GM19324 (cell line): ENCODE results near the gene SYCE3.

Source experiments
- ATAC-seq: cut with Tn5 transposase; IDR thresholded peaks from one replicate; pipeline ENCODE4 v1.9.1; 2021; ENCODE audit warnings: mild to moderate bottlenecking, moderate library complexity; ENCODE audit not compliant: unreplicated experiment, low FRiP score

SYCE3 gene

DNA sequence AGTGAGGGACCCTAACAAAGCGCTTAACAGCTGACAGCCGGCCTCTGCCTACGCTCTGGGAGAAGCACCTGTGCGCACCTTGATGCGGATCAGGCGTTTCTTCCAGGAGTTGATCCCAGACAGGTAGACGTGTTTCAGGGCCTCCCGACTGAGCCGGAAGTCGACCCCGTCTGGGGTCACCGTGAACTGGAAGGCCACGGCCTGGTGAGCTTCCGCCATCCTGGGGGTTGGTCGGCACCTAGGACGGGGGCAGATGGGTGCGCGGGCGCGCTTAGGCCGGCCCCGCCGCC lies 14.9 kb upstream of the SYCE3 start:
- ATAC-seq: no peak

DNA sequence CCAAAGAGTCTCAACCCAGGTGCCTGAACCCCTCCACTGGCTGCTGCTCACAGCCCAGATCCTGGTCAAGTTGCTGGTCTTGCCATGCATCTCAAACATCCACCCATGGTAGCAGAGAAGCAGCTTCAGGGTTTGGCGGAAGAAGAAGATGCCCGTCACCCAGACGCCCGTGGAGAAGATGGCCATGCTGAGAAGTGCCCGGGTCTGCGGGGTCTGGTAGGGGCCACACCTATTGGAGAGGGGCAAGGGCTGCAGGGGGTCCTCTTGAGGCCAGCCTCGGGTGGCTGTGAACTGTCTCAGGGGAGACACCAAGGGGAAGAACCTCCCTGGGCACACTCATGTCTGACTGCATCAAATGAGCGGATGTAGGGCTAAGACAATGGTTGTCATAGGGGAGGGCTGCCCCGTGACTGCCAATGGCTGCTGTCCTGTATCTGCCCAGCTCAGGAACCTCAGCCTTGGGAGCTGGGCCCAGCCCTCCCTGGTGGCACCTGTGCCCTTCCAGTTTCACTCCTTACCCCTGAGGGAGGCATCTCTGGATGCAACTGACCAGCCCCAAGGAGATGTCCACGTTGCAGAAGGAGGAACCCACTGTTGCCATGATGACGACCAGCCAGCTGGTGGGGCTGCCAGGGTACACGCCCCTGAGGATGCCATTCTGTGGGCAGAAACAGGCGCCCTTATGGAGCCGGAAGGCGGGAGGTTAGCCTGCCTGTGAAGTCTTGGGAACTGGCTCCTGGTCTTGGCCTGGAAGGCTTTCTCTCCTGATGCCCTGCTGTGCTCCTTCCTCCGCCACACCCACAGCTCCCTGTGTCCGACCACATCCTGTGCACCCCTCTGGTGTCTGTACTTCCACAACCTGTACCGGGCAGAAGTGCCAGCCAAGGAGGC lies 14.3 kb upstream of the SYCE3 start:
- ATAC-seq: no peak

DNA sequence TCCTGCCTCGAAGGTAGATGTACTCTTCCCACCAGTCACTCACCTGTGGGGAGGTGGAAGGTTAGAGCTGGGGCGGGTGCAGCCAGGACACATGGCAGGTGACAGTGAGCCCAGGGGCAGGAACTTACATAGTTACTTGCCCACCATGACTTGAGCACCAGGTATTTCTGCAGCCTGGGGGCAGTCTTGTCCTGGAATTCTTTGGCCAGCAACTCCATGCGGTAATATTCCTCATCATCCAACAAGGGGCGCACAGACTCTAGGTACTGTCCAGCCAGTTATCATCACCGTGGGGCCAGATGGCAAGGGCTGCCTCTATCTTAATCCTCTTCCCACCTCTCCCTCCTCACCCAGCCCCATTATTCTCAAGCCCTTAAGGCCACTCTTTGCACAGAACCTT lies 13.4 kb upstream of the SYCE3 start:
- ATAC-seq: no peak

DNA sequence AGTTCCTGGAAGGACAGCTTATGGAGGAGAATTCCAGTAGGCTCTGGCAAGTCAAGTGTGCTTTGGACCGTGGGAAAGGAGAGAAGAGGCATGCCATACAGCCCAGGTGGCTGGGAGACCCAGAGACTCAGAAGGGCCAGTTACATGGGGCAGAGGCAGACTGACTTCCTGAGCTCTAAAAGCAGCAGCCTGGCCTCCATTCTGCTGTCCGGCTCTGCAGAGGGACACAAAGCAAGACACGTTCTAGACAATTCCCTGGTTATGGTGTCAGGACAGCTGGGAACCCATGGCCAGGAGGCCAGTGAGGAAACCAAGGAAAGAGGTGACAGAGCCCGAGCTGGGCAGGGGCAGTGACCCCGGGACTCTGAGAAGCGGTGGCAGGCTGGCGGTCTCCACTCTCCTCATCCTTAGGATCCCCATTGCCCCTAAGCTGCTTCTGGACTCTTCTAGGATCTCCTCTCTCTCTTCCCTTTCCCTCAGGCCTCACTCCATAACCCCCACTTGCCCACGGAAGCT lies 12.8 kb upstream of the SYCE3 start:
- ATAC-seq: no peak

DNA sequence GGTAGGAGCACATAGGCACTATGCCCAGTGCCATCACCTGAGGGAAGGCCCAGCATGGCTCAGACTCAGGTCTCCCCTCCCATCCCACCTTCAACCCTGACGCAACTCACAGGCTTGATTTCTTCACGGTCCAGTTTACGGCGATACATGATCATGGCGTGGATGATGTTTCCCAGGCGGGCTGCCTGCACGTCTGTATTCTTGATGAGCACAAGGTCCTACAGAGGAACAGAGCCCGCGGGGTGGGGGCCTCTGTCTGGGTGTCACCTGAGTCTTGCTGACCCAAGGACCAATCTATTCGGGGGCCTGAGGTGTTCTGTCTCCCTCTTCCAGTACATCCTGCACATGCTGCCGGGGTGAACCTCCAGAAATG lies 11.7 kb upstream of the SYCE3 start:
- ATAC-seq: no peak

DNA sequence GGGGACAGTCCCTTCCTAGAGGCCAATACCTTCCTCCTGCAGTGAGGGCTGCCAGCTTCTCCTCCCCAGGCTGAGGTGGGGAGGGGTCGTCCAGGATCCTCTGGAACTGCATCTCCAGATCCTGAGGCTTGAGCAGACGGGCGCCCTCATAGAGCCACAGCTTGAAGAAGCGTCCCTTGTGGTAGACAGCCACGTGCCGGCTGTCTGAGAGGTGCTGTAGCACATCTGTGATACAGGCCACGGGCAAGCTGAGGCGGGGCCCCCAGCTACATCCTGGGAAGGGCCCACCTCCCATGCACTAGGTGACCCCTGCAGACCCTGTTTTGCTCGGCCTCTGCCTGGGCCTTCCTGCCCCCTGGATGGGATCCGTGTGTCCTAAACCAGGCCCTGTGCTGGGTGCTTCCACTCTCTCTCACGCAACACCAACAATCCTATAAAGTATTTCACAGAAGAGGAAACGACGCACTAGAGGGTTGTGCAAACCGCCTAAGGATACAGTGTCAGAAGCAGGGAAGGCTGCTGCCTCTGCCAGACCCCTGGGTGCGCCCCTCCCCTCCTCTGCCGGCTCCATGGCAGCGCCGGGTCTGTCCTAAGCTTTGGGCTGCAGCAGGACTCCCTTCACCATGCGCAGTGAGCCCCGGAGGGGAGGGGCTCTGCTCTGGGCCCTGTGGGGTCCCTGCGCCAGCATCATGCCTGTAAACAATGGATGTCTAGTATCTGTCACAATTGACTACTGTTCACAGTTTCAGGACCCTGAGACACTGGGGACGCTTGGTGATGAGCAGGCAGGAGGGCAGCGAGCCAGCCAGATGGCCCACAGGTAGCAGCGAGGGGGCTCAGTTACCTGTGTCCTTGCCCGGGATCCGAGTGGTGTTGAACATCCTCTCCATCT lies 11.0 kb upstream of the SYCE3 start:
- ATAC-seq: no peak

DNA sequence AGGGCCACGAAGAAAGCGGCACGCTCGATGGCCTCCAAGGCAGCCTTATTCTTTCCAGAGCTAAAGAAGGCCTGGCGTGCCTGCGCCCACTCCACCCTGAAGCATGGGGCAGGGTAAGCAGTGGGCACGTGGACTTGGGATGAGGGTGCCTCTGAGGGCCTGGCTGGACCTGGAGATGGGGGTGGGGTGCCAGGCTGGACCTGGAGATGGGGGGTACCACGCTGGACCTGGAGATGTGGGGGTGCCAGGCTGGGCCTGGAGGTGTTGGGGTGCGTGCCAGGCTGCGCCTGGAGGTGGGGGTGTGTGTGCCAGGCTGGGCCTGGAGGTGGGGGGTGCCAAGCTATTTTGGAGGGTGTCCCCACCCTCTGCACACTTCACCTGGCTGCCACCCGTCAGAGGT lies 10.2 kb upstream of the SYCE3 start:
- no peak for ATAC-seq

DNA sequence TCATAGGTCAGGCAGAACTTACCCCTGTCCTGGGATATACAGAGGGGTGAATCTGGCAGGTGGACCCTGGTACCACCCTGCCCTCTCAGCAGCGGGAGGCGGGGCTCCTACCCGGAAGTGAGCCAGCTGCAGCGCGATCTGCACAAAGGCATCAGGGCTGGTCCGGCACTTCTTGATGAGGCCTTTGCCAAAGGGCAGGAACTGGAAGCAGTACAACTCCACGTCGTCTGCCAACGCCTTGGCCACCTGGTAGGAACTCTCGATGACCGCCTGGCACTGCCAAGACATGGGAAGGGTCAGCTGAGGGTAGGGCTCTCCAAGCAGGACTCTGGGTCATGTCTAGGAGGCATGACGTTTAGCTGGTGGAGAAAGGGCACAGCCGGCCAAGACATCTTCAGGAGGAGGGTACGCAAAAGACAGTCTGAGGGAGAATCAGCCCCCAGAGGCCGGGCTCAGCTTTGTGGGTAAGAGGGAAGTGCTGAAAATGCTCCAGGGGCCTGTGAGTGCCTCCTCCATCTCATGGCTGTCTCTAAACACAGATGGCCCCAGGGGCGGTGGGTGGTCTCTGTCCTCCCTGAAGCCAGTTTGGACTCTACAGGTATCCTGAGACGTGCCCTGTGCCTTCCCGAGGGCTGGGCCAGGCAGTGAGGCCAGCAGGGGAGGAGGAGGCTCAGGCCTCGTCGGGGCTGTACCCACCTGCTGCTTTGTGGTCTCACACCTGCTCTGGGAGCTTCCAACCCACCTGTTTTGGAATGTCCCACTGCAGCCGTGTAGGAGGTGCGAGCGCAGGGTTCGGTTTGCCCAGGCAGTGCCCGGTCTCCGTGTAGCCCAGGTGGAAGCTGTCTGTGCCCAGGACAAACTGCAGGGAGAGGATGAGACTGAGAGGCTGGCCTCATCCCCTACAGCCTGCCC lies 8.8 kb upstream of the SYCE3 start:
- no peak for ATAC-seq

DNA sequence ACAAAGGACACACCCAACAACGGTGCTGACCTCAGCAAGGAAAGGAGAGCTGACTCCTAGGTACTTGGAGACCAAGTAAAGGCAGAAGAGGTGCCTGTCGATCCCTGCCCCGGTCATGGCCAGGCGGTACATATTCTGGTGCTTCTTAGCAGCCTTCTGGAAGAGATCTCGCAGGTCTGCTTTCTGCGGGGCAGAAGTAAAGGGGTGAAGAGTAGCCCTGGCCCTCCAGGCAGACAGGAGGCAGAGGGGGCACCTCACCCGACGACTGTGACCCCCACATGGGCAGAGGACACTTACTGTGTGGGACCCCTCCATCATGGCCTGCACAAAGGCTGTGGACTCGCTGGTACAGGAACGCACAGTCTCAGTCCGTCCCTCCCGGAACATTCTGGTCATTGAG lies 8.1 kb upstream of the SYCE3 start:
- ATAC-seq: no peak

DNA sequence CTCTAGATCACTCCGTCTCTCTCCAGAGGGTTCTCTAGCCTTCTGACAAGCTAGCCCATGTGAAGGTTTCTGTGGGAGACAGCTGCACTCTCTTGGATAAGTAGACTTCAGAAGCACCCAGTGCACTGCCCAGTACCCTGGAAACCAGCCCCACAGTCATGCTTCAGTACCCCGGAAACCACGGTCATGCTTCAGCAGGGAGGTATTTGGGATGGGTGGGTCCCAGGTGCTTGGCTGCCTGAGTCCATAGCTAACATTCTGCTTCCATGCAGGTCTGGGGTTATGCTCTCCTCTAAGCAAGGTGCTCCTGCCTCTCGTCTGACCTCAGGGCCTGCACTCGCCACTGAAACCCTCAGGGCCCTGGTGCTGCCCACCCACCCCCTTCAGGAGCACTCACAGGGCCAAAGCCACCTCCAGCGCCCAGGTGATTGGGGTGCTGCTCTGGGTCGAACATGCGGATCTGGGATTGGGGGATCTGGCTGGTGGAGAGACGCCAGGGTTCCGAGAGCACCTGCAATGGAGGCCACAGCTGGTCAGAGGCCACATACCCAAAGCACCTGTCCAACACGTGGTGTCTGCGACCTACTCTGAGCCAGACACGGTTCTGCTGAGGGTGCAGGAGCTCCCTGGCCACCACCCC lies 7.3 kb upstream of the SYCE3 start:
- ATAC-seq: no peak

DNA sequence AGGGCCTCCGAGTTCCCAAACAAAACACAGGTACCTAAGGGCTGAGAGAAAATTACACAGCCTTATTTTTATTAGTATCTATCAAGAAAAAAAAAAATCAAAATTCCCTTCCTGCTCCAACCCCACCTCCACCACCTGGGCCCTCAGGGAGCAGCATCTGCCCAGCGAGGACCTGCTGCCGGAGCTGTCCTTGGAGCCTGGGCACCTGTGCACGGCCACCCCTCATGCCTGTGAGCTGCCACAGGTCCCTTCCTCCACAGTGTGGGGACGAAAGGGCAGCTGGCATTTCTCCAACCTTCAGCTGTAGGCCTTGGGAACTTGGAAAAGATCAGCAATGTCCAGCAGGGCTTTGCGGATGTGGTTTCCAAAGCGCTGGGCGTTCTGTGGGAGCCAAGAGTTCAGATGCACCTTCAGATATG lies 6.3 kb upstream of the SYCE3 start:
- ATAC-seq: no peak

DNA sequence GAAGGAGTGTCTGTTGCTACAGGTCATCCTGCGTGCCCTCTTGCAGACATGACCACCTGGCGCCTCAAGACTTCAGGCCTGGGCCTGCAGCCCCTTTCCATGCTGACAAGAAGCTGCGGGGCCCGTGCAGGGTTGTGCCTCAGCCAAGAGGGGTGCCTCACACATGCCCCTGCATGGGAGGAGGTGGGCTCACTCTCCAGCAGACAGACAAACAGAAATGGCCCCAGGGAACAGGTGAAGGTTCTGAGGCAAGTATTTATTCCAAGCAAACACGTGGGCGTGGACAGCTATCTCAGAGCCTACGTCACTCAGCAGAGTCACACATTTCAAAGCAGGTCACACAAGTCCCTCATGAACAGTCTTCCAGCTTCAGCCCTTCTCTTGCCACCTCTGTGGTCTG lies 5.9 kb upstream of the SYCE3 start:
- no peak for ATAC-seq

DNA sequence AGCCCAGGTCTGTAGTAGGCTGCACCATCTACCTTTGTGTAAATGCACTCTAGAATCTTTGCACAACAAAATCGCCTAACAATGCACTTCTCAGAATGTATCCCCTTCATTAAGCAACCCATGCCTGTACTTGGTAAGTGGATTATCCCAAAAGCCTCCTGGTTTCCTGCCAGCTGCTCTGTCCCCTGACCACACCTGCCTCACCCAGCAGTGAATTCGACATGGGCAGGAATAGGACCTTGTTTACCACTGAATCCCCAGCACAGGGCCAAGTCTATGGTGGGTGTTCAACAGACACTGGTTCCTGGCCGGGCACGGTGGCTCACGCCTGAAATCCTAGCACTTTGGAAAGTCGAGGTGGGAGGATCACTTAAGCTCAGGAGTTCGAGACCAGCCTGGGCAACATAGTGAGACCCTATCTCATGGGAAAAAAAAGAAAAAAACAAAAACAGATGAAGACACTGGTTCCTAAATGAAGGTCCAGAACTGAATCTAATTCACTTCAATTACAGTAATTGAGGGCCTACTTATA lies 5.1 kb upstream of the SYCE3 start:
- ATAC-seq: no peak

DNA sequence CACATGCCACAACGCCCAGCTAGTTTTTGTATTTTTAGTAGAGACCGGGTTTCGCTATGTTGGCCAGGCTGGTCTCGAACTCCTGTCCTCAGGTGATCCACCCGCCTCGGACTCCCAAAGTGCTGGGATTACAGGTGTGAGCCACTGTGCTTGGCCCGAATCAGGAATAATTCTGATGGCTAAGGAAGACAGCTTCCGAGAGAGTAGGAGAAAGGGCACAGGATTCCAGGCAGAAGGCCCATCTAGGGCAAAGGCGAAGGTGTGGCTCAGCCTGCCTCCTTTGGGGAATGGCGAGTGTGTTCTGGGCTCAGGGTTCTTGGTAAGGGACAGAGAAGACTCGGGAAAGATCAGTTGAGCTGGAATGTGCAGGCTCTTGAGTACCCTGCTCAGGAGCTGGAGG lies 1.6 kb upstream of the SYCE3 start:
- no peak for ATAC-seq

DNA sequence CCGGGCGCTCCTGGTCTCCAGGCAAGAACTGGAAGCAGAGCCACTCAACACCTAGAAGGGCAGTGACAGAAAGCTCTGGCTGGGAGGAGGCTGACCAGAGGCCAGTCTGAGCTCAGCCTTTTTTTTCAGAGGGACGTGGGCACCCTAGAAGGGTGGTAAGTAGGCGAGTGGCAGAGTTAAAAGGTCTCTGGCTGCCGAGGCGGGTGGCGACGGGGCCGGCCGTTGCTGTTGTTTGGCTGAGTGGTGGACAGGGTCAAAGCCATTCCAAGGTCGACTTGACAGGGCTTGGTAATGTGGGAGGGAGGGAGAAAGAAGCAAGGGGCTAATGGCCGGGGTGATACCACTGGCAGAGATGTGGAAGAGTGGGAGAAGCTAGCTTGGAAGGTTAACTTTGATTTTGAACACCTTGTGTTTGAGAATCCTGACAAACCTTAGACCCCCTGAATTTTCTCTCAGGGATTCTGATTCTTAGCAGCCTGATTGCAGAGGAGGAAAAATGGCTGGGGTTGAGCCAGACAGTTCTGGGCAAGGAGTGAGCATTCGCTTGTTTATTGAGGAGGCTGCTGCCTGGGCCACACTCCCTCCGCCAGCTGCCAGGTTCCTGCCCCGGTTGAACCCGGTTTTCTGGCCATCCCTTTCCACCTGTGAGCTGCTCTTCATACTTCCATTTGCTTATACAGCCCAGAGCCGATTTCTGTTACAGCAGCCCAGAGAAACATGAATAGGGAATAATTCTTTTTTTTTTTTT lies 868 bp upstream of the SYCE3 start:
- ATAC-seq: no peak

DNA sequence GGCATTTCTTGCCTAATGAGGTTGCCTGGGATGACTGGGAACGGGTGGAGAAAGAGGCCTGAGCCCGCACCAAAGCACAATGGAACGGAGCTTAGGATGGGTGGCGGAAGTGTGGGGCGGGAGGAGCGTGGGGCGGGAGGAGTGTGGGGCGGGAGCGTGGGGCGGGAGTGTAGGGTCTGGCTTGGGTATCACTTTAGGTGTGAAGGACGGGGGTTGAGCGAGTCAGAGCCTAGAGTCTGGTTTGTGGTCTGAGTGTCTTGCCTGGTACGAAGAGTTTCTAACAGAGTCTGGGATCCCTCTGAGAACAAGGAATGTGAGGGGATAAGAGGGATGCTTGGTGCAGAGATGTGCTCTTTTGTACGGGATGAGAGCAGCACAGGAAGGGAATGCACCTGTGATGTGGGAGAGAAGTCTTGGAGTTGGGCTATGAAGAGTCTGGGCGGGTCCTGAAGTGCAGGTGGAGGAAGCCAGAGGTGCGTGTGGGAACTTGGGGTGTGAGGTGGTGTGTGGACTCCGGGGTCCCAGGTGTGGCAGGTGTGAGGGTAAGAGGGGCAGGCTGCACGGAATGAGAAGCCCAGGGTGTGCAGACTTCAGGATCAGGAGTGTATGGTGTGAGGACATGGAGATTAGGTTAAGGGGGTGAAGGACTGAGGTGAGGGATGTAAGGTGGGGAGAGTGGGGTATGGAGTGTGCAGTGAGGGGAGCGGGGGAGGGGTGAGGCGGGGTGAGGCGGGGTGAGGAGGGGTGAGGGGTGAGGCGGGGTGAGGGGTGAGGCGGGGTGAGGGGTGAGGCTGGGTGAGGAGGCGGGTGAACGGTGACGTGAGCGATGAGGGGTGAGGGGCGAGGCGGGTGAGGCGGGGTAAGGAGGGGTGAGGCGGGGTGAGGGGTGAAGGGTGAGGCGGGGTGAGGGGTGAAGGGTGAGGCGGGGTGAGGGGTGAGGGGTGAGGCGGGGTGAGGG lies 1.0 kb downstream of the SYCE3 start:
- no peak for ATAC-seq

DNA sequence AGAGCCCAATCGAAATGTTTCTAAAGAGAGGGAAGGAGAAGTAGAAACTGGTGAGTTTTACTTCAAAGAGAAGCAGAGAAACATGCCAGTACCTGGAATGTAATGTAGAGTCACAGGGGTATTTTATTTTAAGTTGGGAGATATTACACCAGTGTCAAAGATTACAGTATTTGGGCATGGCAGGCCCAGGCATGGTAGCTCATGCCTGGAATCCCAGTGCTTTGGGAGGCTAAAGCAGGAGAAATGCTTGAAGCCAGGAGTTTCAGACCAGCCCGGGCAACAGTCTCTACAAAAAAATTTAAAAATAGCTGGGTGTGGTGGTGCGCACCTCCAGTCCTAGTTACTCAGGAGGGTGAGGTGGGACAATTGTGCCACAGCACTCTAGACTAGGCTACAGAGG lies 2.7 kb downstream of the SYCE3 start:
- no peak for ATAC-seq

DNA sequence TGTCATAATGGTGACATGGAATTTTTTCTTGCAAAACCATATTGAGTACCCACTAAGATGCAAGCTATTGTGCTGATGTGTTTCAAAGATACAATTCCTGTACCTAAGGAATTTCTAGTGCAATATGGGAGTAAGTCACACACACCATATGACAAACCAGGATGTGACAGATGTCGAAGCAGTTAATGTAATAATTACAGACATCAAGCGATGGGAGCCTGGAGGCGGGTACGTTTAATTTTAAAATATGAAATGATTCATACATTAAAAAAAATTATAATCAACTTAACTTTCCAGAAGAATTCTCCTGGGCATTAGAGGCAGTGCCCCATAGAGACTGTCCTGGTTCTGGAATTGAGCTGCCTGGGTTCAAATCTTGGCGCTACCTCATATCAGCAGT lies 6.0 kb downstream of the SYCE3 start:
- ATAC-seq: no peak
